ENCODE results near the gene CNRIP1. TPM values are rescaled to one million over a fixed set of nuclear protein-coding genes. Genes with fewer than 3 reads are reported as not detected.

The CNRIP1 gene
- total RNA-seq, 1 donor from 2014 or later, result 17.5 TPM

DNA sequence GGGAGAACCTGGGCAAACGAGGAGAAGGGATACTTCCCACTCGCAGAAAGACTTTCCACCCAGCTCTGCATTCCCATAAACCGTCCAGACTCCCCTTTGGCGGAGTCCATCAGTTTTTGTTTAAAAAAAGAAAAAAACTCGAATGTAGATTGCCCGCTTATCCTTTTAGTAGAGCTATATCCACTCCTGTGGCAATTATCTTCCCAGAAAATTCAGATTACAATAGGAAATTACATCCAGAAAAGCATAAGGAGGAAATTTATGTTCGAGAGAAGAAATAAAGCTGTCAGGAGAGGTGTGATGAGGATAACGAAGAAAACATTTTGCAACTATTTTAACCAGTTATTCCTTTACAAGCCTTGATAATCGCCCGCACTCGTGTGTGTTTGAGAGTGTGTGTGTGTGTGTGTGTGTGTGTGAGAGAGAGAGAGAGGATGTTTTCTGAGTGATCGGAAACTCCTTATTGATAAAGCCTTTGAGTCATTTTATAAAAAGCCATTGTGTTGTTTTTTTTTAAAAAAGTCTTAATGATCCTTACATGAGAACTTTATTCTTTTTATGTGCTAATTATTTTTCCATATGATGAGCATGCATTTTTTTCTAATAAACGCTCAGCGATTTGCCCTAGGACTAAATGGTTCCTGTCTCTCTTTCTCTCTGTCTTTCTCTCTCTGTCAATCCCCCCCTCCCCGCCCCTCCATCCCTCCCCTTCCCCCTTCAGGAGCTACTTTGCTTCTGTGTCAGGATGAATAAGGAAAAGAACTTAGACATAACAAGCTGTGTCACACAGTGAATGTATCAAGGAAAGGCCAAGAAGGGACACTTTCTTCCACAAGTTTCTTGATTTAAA is 66.3 kb downstream of the CNRIP1 start:
- H3K4me3 ChIP-seq (ENCODE audit: low read depth, low read length), result peak overlapping the region; percentile 92
- no peak for DNase-seq (ENCODE audit: low read depth)
- TF ChIP-seq, protein P1, sequence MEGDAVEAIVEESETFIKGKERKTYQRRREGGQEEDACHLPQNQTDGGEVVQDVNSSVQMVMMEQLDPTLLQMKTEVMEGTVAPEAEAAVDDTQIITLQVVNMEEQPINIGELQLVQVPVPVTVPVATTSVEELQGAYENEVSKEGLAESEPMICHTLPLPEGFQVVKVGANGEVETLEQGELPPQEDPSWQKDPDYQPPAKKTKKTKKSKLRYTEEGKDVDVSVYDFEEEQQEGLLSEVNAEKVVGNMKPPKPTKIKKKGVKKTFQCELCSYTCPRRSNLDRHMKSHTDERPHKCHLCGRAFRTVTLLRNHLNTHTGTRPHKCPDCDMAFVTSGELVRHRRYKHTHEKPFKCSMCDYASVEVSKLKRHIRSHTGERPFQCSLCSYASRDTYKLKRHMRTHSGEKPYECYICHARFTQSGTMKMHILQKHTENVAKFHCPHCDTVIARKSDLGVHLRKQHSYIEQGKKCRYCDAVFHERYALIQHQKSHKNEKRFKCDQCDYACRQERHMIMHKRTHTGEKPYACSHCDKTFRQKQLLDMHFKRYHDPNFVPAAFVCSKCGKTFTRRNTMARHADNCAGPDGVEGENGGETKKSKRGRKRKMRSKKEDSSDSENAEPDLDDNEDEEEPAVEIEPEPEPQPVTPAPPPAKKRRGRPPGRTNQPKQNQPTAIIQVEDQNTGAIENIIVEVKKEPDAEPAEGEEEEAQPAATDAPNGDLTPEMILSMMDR (conservative IDR thresholded peaks at IDR 0.05; ENCODE audit: low read depth, low read length), result no peak

DNA sequence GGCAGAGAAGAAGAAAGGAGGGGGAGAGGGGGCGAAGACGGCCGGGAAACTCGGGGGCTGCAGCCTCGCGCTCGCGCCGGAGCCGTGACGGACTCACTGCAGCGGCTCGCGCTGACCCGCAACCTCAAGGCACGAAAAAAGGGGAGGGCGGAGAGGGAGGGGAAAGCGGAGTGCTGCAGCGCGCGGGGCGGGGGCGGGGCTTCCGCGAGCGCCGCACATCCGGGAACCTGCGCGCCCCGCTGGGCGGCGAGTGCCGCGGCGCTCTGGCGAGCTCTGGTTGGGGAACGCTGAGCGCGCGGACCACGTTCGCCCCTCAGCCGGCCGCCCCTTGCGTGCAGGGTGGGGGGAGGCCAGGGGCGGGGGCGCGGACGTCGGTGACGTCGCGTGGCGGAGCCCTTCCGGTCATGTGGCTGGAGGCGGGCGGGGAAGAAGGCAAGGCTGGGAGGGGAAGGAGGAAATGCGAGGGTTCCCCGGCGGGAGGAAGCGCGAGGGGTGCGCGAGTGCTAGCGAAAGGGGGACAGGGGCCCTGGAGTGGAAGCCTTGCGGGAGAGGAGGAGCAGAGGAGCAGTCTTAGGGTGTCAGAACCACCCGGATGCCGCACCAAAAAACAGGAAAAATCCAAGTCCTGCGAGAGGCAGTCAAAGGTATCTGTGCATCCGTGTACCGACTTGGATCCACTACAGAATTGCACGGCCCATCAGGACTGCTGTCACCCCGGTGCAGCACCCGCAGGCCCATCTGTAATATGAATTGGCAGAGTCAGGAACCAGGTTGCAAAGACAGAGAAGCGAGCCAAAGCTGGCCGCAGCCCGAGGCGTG is 67.1 kb downstream of the CNRIP1 start, which contains the start of gene PPP3R1:
Gene PPP3R1, minus strand, starts transcription at position 133 of the 819 bp plus-strand sequence. CDS start 405 bp downstream, outside the sequence.
- DNase-seq (ENCODE audit: low read depth), result no peak
- TF ChIP-seq, protein P1 (conservative IDR thresholded peaks at IDR 0.05; ENCODE audit: low read depth, low read length), result no peak
- H3K4me3 ChIP-seq (ENCODE audit: low read depth, low read length), result peak within 1 kb of the TSS; percentile 92

DNA sequence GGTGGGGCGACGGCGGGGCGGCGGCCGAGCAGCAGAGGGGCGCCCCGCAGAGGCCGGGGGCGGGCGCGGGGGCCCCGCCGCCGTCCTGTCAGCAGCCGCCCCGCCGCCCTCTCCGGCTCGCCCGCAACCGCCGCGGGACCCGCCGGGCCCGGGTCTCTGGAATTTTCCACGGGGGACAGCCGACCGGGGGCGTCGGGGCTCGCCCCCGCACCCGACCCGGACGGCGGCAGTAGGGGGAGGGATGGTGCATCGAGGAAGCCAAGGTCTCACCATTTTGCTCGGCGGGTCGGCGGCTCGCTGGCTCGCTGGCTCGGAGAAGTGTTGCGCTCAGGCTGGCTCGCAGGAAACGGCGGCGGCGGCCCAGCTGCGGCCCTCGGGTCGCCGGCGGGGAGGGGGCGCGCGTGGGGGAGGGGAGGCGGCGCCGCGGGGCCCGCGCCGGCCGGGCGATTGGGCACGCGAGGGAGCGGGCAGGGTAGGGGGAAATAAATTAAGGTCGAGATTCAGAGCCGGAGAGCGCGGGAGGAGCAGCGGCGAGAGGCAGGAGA is 67.8 kb downstream of the CNRIP1 start:
- H3K4me3 ChIP-seq (ENCODE audit: low read depth, low read length), result peak overlapping the region; percentile 92
- TF ChIP-seq, protein P1 (conservative IDR thresholded peaks at IDR 0.05; ENCODE audit: low read depth, low read length), result no peak
- DNase-seq (ENCODE audit: low read depth), result no peak

DNA sequence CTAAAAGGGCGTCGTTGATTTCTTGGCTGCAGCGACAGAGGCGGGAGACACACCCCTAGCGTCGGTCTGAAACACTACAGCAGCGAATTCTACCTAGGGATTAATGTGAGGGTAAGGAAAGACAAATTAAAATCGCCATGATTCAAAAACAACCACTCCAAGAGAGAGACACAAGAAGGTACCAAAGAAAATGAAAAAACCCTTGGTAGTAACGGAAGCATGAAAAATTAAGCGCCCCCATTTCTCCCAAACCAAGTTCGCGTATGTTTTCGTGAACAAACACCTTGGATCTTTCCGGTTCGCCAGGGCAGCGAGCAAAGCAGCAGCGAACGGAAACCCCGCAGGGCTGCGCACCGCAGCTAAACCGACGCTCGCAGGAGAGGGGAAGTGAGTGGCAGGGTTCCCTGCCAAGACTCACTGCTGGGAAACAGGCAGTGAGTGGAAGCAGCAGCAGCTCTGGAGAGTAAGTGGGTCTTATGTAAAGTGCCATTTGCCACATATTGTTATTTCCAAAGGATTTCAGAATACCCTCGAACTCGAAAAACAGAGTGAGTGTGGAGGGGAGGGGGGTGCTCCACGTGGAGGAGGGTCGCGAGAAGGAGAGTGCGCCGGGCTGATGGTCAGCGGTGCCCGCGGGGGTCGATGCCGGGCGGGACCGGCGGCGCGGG is 68.4 kb downstream of the CNRIP1 start:
- DNase-seq (ENCODE audit: low read depth), result no peak
- peak overlapping the region; percentile 92 for H3K4me3 ChIP-seq (ENCODE audit: low read depth, low read length)
- TF ChIP-seq, protein P1 (conservative IDR thresholded peaks at IDR 0.05; ENCODE audit: low read depth, low read length), result peak; percentile 70

DNA sequence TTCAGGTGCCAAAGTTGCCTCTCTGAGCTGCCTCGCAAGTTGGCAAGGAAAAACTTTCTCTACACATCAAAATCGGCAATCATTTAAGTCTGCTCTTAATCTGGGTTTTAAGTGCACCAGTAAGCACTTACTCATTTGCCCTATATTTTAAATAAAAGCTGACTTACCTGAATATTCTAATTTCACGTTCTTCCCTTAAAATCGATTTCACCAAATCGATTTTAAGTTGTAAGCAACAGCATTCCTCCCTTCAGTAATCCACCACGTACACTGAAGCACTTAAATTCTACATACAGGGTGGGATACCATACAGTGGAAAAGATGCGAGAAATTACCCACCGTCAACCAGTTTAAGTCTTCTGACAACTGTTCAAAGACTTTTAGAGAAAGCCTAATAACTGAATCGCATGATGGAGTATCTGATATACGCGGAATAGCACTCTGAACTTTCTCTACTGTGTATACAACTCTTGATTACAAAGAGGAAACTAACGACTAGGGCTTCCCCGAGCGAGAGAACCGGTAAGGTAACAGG is 69.0 kb downstream of the CNRIP1 start:
- H3K4me3 ChIP-seq (ENCODE audit: low read depth, low read length), result peak overlapping the region; percentile 92
- TF ChIP-seq, protein P1 (conservative IDR thresholded peaks at IDR 0.05; ENCODE audit: low read depth, low read length), result no peak
- DNase-seq (ENCODE audit: low read depth), result no peak

DNA sequence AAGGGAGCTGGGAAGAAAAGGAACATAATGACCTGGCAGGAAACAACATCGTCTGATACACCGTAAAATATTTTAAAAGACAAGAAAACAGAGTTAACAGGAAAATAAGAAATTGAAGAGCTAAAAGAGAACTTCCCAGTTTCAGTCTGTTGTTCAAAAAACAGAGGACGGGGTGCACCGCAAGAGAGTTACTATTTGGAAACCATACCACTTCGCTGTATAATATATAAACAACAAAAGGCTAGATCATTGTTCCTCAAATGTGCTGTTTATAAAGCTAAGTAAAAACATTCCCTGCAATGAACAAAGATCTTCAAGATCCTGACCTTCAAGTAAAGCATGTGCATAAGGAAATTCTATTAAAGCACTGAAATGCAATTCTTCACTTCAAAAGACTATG is 69.6 kb downstream of the CNRIP1 start:
- TF ChIP-seq, protein P1 (conservative IDR thresholded peaks at IDR 0.05; ENCODE audit: low read depth, low read length), result no peak
- no peak for DNase-seq (ENCODE audit: low read depth)
- H3K4me3 ChIP-seq (ENCODE audit: low read depth, low read length), result peak overlapping the region; percentile 92
